HCT116 (cell line): ENCODE data around the gene PSMC5. TPM values are rescaled to one million over a fixed set of nuclear protein-coding genes. Genes with fewer than 3 reads are reported as not detected.

Experiments
- ATAC-seq: fragments of 200-7000 bp; cut with Tn5 transposase; 2 replicates; pipeline ENCODE4 v1.9.1; 2020; ENCODE audit warnings: mild to moderate bottlenecking, moderate library complexity
- BruUV-seq: library from RNA; stranded (reverse); fragments of 400-500 nt; replicated peaks from 2 replicates; lab custom pipeline; 2021; lab: Mats Ljungman, UMichigan
- CTCF ChIA-PET: fragments of 300-600 bp; sonication (Branson Sonifier 250); formaldehyde crosslinking; loops from one replicate; lab custom pipeline; 2021; ENCODE audit warnings: antibody characterized with exemption; lab: Charles Lee
- POLR2A ChIA-PET: fragments of 300-600, 350-600 bp; sonication (Branson Sonifier 250); formaldehyde crosslinking; loops from one replicate; lab custom pipeline; 2021; ENCODE audit warnings: antibody characterized with exemption; lab: Charles Lee
- RAD21 ChIA-PET, 2 experiments: fragments of 300-600 bp; sonication (Branson Sonifier 250); formaldehyde crosslinking; loops; one replicate each; lab custom pipeline; 2023; ENCODE audit warnings: low total read pairs in 2 of 2; ENCODE audit not compliant: uncharacterized antibody in 2 of 2, unreplicated experiment in 2 of 2, low non-redundant PET in 1 of 2; lab: Charles Lee
- DNase-seq: peaks from one replicate; pipeline ENCODE4 v3.0.0-alpha.2; 2010; ENCODE audit warnings: low read depth, low spot score
- H2AFZ ChIP-seq: fragments of 200-600 bp; shearing (Covaris generic), sonication (generic); 2 replicates; pipeline ENCODE4 v1.6.1; 2017; ENCODE audit warnings: low read depth, mixed run types, mixed read lengths, antibody characterized with exemption, low read length; ENCODE audit not compliant: poor library complexity, severe bottlenecking
- H3K27ac ChIP-seq: 2 replicates; pipeline ENCODE4 v1.5.1; 2012; ENCODE audit warnings: low read depth, low read length
- H3K27me3 ChIP-seq: fragments of 200-600 bp; sonication (generic); 2 replicates; pipeline ENCODE4 v1.6.1; 2016; ENCODE audit warnings: mixed run types, low read length, mixed read lengths; ENCODE audit not compliant: insufficient read depth
- H3K36me3 ChIP-seq, 2 experiments: fragments of 200-500 bp in 1 of 2; fragments of 200-600 bp in 1 of 2; sonication (Bioruptor generic) in 1 of 2; sonication (generic) in 1 of 2; 2 replicates each; pipeline versions ENCODE4 v1.5.1 to v1.6.1; 2014 to 2016; ENCODE audit warnings: low read length in 2 of 2, inconsistent platforms in 1 of 2, mixed read lengths in 1 of 2, mixed run types in 1 of 2; ENCODE audit not compliant: insufficient read depth in 2 of 2, control insufficient read depth in 1 of 2
- H3K4me1 ChIP-seq, 2 experiments: fragments of 200-600 bp in 1 of 2; sonication (generic) in 1 of 2; 2 replicates each; pipeline versions ENCODE4 v1.5.1 to v1.6.1; 2012 to 2017; ENCODE audit warnings: low read length in 2 of 2, inconsistent platforms in 1 of 2, mild to moderate bottlenecking in 1 of 2, mixed read lengths in 1 of 2, mixed run types in 1 of 2, moderate library complexity in 1 of 2; ENCODE audit not compliant: insufficient read depth in 2 of 2, control insufficient read depth in 1 of 2
- H3K4me2 ChIP-seq: fragments of 200-600 bp; sonication (generic); 2 replicates; pipeline ENCODE4 v1.6.1; 2017; ENCODE audit warnings: mixed run types, low read length, mixed read lengths
- H3K4me3 ChIP-seq, 2 experiments: fragments of 200-600 bp in 1 of 2; sonication (generic) in 1 of 2; replicated peaks in 1 of 2; 2 replicates each; pipeline ENCODE4 v1.5.1; 2011 to 2016; ENCODE audit warnings: low read length in 2 of 2, control low read depth in 1 of 2, low read depth in 1 of 2, mild to moderate bottlenecking in 1 of 2, mixed read lengths in 1 of 2, mixed run types in 1 of 2
- H3K79me2 ChIP-seq: fragments of 200-600 bp; sonication (generic); 2 replicates; pipeline ENCODE4 v1.6.1; 2017; ENCODE audit warnings: mild to moderate bottlenecking, mixed run types, low read length, moderate library complexity, mixed read lengths; ENCODE audit not compliant: insufficient read depth
- H3K9ac ChIP-seq: fragments of 200-600 bp; sonication (generic); 2 replicates; pipeline ENCODE4 v1.6.1; 2016; ENCODE audit warnings: low read length, mixed read lengths
- H3K9me2 ChIP-seq: fragments of 200-600 bp; sonication (generic), shearing (Covaris generic); 2 replicates; pipeline ENCODE4 v1.6.1; 2017; ENCODE audit warnings: mixed run types, mild to moderate bottlenecking, moderate library complexity; ENCODE audit not compliant: insufficient read depth
- H3K9me3 ChIP-seq, 2 experiments: fragments of 200-500 bp in 1 of 2; fragments of 200-600 bp in 1 of 2; sonication (Bioruptor generic) in 1 of 2; sonication (generic) in 1 of 2; 2 replicates each; pipeline ENCODE4 v1.6.1; 2014 to 2017; ENCODE audit warnings: low read length in 2 of 2, mixed read lengths in 2 of 2, inconsistent platforms in 1 of 2, low read depth in 1 of 2, mild to moderate bottlenecking in 1 of 2, mixed run types in 1 of 2, moderate library complexity in 1 of 2; ENCODE audit not compliant: control insufficient read depth in 1 of 2, insufficient read depth in 1 of 2
- H4K20me1 ChIP-seq: fragments of 200-600 bp; sonication (generic), shearing (Covaris generic); 2 replicates; pipeline ENCODE4 v1.6.1; 2017; ENCODE audit warnings: mixed run types, mild to moderate bottlenecking, moderate library complexity; ENCODE audit not compliant: insufficient read depth
- CEBPB ChIP-seq: IDR thresholded peaks from 2 replicates; pipeline ENCODE4 v1.6.1; 2012; ENCODE audit warnings: low read depth
- ELF1 ChIP-seq: IDR thresholded peaks from 2 replicates; pipeline ENCODE4 v1.6.1; 2012; ENCODE audit warnings: low read depth, borderline replicate concordance
- FOSL1 ChIP-seq: IDR thresholded peaks from 2 replicates; pipeline ENCODE4 v1.6.1; 2012; ENCODE audit warnings: low read depth
- POLR2AphosphoS5 ChIP-seq: IDR thresholded peaks from 2 replicates; pipeline ENCODE4 v1.6.1; 2011; ENCODE audit warnings: mild to moderate bottlenecking, low read depth, low read length, moderate library complexity
- YY1 ChIP-seq: IDR thresholded peaks from 2 replicates; pipeline ENCODE4 v1.6.1; 2011; ENCODE audit warnings: low read length, low read depth, moderate library complexity, mild to moderate bottlenecking; ENCODE audit not compliant: insufficient replicate concordance; ENCODE audit errors: extremely low read depth
- intact Hi-C: fragments of 100-400 bp; cut with micrococcal nuclease; formaldehyde crosslinking; loops from 2 replicates; pipeline ENCODE4 v1.10.0; 2022
- total RNA-seq: library from RNA; stranded (reverse); gene quantifications from one replicate; pipeline ENCODE4 v1.2.1, GENCODE V29; 2021; ENCODE audit not compliant: unreplicated experiment
- TF ChIP-seq, protein P1 (sequence below): IDR thresholded peaks from 2 replicates; pipeline ENCODE4 v1.6.1; 2012; ENCODE audit warnings: low read depth

Gene PSMC5
- total RNA-seq, 1 experiment from 2014 or later, result 193 TPM

DNA sequence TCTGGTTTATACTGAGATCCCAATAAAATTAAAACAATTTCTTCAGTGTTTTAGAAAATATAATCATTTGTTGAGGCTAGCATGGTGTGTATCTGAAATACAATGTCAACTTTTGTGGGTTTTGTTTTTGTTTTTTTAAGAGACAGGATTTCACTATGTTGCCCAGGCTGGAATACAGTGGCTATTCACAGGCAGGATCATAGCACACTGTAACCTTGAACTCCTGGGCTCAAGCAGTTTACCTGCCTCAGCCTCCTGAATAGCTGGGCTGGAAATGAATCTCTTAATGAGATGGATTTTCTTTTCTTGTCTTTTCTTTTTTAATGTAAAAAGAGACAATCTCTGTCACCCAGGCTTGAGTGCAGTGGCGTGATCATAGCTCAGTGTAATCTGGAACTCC is 41.1 kb upstream of the PSMC5 start:
- H3K4me3 ChIP-seq, result no peak overlapping the region
- H3K4me1 ChIP-seq, result peaks cover 8 to 56% of the 10 kb centered on the region in 2 experiments; a peak in 3 of 4 replicates
- CTCF ChIA-PET, result interaction anchor here (0.7 to 1.3 kb wide), 2 partner anchors 41 to 48 kb away, joined by 3 to 4 read pairs; partner anchors contain the start of gene PSMC5
- H3K9me3 ChIP-seq, result no peaks in the 10 kb centered on the region
- peaks cover 37 to 46% of the 10 kb centered on the region in 2 experiments; a peak in 3 of 4 replicates for H3K36me3 ChIP-seq
- H4K20me1 ChIP-seq, result peaks cover 38% of the 10 kb centered on the region; the same call in 1 of the 2 replicates
- TF ChIP-seq YY1, result no peak
- no peak for TF ChIP-seq ELF1
- TF ChIP-seq, protein P1, sequence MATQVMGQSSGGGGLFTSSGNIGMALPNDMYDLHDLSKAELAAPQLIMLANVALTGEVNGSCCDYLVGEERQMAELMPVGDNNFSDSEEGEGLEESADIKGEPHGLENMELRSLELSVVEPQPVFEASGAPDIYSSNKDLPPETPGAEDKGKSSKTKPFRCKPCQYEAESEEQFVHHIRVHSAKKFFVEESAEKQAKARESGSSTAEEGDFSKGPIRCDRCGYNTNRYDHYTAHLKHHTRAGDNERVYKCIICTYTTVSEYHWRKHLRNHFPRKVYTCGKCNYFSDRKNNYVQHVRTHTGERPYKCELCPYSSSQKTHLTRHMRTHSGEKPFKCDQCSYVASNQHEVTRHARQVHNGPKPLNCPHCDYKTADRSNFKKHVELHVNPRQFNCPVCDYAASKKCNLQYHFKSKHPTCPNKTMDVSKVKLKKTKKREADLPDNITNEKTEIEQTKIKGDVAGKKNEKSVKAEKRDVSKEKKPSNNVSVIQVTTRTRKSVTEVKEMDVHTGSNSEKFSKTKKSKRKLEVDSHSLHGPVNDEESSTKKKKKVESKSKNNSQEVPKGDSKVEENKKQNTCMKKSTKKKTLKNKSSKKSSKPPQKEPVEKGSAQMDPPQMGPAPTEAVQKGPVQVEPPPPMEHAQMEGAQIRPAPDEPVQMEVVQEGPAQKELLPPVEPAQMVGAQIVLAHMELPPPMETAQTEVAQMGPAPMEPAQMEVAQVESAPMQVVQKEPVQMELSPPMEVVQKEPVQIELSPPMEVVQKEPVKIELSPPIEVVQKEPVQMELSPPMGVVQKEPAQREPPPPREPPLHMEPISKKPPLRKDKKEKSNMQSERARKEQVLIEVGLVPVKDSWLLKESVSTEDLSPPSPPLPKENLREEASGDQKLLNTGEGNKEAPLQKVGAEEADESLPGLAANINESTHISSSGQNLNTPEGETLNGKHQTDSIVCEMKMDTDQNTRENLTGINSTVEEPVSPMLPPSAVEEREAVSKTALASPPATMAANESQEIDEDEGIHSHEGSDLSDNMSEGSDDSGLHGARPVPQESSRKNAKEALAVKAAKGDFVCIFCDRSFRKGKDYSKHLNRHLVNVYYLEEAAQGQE, result no peak
- TF ChIP-seq FOSL1, result no peak
- no peak for TF ChIP-seq CEBPB
- TF ChIP-seq POLR2AphosphoS5, result no peak
- RAD21 ChIA-PET, result no interaction called here
- peak overlapping the region; percentile 19; the same call in 1 of the 2 replicates for H3K9ac ChIP-seq
- H3K27me3 ChIP-seq, result no peaks in the 10 kb centered on the region
- no TSS peak for BruUV-seq
- ATAC-seq (no peak), DNase-seq (no peak)
- no peak overlapping the region for H3K27ac ChIP-seq
- no peak overlapping the region for H2AFZ ChIP-seq
- intact Hi-C loops, result no loop called here
- POLR2A ChIA-PET, result interaction anchor here (5.8 kb wide), 1 partner anchor 12 kb away, joined by 42 read pairs; the partner anchor contains the start of genes CCDC47 and DDX42
- H3K4me2 ChIP-seq, result peak overlapping the region; percentile 31
- no peaks in the 10 kb centered on the region for H3K9me2 ChIP-seq
- peaks cover 100% of the 10 kb centered on the region for H3K79me2 ChIP-seq
